Measurements from ENCODE around the gene ZNRD2.

The ZNRD2 gene

DNA sequence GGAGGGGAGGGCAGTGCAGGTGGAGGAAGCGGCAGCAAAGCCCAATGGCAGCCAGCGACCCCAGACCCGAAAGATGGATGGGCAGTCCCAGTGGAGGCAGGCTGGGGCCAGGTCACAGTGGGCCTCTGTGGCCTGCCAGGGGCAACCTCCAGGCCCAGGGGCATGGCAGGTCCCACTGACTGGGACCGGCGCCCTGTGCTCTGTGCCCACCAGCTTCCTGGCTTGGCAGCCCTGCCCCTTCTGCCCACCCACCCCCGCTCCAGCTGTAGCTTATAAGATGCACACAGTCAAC lies 29.6 kb downstream of the ZNRD2 start:
- DNase-seq (ENCODE audit: insufficient read length, low spot score) (no peak), FAIRE-seq (no peak)
- no peak for TF ChIP-seq POLR2A (IDR thresholded peaks at IDR 0.05; ENCODE audit: low read depth, low read length)

DNA sequence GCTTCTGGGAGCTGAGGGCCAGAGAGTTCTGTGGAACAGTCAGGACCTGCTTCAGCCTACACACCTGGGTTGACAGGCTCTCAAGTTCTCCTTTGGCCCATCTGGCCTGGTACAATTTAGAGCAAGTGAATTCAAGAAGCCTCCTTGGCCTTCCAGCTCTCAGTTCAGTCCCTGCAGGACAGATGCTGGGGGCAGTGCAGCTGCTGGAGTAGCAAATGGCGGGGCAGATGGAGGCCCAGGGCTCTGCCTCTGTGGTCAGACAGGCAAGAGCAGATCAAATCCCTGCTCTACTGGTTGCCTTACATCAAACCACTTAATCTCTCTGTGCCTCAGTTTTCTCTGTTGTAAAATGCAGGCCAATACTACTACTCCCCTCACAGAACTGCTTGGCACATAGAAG lies 34.0 kb downstream of the ZNRD2 start:
- no peak for DNase-seq (ENCODE audit: insufficient read length, low spot score)
- no peak for FAIRE-seq
- no peak for TF ChIP-seq POLR2A (IDR thresholded peaks at IDR 0.05; ENCODE audit: low read depth, low read length)

DNA sequence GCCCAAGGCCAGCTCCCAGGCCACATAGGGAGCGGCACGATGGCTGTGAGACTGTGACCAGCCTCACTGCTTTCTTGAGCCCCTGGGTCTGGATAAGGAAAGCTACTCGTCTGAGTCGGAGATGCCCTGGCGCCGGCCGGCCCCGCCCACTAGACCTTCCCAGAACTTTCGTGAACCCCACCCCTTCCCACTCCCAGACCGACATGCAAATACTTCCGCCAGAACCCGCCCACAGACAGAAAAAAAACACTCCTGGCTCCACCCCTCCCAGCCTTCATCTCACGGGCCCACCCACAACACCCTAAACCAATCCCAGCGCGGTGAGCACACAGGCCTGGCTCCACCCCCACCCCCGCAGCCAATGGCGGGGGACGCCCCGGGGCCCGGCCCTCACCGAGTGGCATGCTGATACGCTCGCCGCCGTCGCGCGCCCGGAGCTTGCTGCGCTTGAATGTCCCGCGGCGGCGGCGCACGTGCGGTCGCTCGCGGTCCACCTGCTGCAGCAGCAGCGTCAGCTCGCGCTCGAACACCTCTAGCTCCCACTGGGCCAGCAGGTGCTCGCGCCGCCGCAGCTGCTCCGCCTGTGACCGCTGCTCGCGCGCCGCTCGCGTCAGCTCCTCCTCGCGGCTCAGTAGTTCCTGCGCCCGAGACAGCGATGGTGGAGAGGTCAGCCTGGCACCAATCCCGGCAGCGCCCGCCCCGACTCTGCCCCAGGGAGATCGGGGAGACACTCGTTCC lies 36.8 kb downstream of the ZNRD2 start:
- DNase-seq (ENCODE audit: insufficient read length, low spot score) (no peak), FAIRE-seq (no peak)
- TF ChIP-seq POLR2A (IDR thresholded peaks at IDR 0.05; ENCODE audit: low read depth, low read length): no peak

DNA sequence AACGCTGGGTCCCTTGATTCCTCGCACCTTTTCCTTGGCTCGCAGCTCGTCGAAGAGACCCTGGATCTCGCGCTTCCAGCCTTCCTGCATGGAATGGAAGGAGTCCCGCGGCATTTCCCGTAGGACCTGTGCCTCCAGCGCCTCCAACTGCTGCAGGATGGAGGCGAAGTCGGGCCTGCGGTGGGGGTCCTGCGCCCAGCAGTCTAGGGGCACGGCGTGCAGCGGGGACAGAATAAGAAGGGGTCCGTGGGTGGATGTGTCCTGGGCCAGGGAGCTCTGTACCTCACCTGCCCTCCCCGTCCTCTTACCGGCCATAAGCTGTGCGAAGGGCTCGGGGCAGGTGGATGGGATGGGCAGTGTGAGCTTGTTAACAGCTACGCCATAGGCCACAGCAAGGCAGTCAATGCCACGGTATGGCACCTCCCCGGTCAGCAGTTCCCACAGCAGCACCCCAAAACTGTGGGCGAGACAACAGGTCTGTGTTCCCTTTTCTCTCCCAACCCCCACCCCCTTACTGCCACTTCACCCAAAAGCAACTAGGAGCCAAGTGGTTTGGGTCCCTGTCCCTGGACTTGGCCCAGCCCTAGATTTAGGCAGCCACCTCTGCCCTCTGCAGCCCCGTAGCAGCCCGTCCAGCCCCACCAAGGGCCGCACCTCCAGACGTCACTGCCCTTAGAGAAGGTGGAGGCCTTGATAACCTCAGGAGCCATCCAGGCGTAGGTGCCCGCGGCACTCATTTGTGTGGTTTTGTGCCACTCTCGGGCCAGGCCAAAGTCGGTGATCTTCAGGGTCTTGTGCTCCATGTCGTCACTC lies 37.5 kb downstream of the ZNRD2 start:
- DNase-seq (ENCODE audit: insufficient read length, low spot score) (no peak), FAIRE-seq (no peak)
- no peak for TF ChIP-seq POLR2A (IDR thresholded peaks at IDR 0.05; ENCODE audit: low read depth, low read length)

DNA sequence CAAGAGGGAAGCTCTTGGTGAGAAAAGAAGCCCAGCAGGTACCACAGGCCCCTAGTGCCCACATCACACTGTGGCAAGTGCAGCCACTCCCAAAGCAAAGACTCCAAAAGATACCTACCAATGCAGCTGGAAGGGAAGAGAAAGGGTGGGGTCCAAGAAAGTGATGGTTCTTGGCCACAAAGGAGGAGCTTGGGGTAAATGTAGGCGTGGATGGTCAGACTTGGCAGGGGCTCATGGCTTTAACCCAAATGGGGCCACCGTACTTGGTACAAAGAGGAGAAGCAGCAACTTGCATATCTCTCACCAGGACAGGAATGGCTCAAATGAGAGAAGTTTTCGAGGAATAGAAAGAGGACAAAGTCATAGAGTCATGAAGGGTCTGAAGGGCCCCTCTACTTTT lies 39.0 kb downstream of the ZNRD2 start:
- no peak for DNase-seq (ENCODE audit: insufficient read length, low spot score)
- FAIRE-seq: no peak
- TF ChIP-seq POLR2A (IDR thresholded peaks at IDR 0.05; ENCODE audit: low read depth, low read length): no peak

DNA sequence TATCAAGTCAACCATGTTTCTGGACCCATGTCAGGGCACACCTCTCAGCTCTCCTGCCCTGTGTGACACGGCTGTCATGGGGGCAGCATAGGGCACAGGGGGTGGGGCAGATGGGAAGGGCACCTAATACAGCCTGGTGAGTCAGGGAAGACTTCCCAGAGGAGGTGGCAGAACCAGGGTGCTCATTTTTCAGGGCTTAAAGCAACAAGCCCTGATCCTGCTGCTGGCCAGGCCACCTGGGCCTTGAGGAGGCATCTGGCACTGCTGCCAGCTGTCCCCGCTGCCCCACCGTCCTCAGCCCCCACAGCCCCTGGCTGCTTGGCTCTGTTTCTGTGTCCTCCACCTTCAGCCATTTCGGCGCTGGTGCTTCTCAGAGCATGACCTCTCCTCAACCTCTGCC lies 39.4 kb downstream of the ZNRD2 start:
- DNase-seq (ENCODE audit: insufficient read length, low spot score): no peak
- no peak for FAIRE-seq
- no peak for TF ChIP-seq POLR2A (IDR thresholded peaks at IDR 0.05; ENCODE audit: low read depth, low read length)

DNA sequence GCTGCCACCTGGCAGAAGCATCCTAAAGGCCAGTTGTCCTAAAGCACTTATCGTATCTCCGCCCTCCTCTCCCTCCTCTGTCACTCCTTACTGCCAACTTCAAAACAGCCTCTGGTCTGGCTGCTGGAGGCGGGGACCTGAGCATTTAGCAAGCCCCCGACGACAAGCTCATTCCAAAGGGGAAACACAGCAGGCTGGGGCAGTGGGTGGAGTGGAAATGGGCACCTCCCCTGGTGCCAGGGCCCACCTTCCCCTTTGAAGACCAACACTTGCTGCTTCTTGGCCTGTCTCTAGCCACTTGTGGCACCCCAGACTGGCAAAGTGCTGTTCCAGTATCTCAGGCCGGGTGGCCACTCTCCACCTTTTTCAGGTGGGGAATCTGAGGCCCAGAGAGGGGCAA lies 40.1 kb downstream of the ZNRD2 start:
- no peak for FAIRE-seq
- DNase-seq (ENCODE audit: insufficient read length, low spot score): no peak
- no peak for TF ChIP-seq POLR2A (IDR thresholded peaks at IDR 0.05; ENCODE audit: low read depth, low read length)

DNA sequence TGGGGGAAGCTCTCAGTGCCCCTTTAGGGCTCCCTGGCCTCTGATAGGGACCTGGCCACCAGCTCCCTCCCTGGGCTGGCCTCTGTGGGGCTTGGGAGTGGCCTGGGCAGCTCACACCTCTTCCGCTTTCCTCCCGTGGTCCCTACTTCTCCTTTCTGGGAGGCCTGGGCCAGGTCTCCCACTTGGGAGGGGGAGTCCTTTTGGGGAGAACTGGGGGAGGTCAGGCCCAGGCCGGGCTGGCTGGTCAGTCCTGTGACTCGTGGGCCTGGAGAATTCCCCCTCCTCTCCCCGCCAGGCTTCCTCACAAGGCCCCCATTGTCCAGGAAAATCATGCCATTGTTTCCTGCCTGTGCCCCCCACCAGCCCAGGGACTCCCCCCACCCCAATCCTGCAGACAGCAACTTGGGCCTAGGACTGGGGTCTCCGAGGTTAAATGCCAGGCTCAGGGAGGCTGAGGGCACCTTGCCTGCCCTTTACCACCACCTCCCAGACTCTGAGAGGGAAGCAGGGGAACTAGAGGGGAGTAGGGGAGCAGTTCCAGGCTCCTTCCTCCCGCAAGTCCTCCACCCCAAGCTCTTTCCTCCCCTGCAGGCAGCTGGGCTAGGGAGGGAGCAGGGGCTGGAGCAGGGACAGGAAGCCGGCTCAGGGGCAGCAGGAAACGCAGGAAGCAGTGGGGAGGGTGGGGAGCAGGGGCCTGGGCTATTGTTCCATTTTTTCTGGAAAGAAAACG lies 40.9 kb downstream of the ZNRD2 start:
- FAIRE-seq (no peak), DNase-seq (ENCODE audit: insufficient read length, low spot score) (no peak)
- TF ChIP-seq POLR2A (IDR thresholded peaks at IDR 0.05; ENCODE audit: low read depth, low read length): no peak

DNA sequence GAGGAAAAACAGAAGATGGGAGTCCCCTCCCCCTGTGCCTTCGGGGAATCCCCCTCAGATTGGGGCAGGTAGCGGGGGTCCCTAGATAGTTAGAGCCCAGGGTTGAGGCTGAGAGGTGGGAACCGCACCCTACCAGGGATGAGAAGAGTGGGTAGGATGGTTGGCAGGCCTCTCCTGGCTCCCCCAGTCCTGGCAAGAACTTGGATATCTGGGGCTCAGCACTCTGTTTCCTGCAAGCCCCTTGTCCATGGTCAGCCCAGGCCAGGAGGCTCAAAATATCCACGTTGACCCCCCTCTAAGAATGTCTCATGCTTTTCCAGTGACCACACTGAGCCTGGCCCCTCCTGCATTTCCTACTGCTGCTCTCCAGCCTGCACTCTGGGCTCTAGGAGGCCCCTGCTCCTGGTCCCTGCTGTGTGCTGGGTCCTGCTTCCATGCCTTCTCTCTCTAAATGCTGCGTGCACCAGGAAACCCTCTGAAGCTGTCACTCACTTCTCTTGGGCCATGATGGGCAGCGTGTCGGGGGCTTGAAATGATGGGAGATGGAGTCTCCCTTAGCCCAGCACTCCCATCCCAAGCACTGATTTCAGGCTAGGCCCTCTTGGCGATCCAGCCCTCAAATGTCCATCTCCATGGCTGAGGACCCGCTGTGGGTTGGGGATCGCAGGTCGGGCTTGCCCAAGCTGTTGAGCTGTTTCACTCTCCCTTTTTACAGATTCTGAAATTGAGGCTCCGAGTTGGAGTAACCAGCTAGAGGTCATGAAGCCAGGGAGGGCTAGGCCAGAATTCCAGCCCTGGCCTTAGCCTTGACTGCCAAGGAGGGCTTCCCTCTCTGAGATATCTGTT lies 41.7 kb downstream of the ZNRD2 start:
- DNase-seq (ENCODE audit: insufficient read length, low spot score) (no peak), FAIRE-seq (no peak)
- no peak for TF ChIP-seq POLR2A (IDR thresholded peaks at IDR 0.05; ENCODE audit: low read depth, low read length)

DNA sequence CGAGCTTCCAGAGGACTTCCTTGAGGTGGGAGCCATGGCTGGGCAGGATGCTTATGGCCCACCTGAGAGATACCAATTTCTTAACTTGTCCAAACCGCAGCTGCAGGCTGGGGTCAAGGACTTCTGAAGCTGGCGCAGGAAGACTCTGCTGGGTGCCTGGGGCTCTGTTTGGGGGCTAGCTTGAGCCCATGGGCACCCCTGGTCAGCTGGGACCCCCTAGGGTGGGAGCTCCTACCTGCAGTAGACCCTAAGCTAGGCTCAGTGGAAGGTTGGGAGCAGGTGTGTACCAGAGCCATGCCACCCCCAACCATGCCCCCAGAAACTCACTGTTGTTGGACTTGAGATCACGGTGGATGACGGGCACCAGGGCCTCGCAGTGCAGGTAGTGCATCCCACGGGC lies 42.4 kb downstream of the ZNRD2 start:
- DNase-seq (ENCODE audit: insufficient read length, low spot score) (no peak), FAIRE-seq (no peak)
- TF ChIP-seq POLR2A (IDR thresholded peaks at IDR 0.05; ENCODE audit: low read depth, low read length): no peak

DNA sequence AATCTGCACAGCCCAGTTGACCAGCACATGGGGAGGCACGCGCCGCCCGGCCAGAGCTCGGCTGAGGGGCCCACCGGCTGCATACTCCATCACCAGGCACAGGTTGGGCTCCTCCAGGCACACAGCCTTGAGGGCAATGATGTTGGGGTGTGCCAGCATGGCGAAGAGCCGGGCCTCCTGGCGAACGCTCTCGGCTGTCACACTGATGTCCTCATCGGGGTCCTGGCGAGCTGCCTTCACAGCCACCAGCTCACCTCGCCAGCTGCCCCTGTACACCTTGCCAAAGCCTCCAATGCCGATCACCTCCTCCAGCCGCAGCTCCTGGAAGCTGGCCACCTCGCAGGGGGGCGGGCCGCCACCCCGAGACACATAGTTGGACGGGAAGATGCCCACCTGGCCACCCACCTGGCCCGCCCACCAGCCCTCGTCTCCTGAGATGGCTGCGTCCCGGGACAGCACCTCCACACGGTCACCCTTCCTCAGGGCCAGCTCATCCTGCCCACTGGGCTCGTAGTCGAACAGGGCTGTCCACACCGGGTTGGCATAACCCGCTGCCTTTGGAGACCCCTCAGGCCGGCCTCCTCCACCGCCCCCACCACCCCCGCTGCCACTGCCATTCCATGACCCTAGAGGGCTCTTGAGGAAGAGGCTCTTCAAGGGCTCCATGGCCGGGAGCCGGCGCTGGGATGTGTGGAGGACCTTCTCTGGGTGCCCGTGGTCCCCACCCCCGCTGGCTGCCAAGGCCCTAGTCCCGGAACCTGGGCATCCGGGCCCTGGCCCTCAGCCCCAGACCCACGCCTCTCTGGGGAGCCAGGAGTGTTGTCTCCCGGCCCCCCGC lies 43.0 kb downstream of the ZNRD2 start:
- no peak for TF ChIP-seq POLR2A (IDR thresholded peaks at IDR 0.05; ENCODE audit: low read depth, low read length)
- no peak for DNase-seq (ENCODE audit: insufficient read length, low spot score)
- FAIRE-seq: no peak

DNA sequence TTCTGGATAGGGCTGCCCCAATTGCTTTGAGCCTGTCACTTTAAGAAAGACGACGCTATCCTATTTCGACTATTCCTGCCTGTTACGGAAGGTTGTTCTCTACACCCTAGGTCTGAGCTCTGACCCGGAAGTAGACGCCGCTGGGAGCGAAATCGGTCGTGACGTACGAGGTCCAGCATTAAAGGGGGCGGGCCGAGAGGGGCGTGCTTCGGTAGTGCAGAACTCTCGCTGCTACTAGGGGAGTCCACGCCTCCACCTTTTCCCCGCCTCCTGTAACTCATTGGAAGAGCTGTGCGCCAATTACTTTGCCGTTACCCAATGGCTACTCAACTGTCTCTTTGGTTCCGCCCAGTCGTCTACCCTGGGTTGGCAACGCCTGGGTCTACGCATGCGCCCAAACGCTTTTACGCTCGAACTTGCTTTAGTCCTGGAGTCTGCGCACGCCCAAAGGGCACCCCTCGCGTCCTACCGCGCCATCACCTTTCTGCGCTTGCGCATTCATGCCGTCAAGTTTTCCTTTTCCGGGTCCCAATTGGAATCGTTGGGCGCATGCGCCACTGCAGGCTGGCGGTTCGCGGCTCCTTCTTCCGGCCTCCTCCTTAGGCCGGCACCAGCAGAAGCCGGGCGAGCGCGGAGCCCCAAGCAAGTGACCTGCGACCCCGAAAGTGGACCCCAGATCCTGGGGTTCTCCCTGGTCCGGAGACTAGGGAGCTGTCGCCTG lies 45.1 kb downstream of the ZNRD2 start, which contains the start of gene PCNX3:
Gene PCNX3 (plus strand): TSS at position 548 of the 721 bp plus-strand sequence. CDS start 536 bp downstream, outside the sequence.
- FAIRE-seq (peak; percentile 70), DNase-seq (ENCODE audit: insufficient read length, low spot score) (peak; percentile 100)
- peak; percentile 56; the same call in 1 of the 2 replicates for TF ChIP-seq POLR2A (IDR thresholded peaks at IDR 0.05; ENCODE audit: low read depth, low read length)

Data from H54 (cell line).